Measurements from ENCODE around the gene ITGB4. TPM values are rescaled to one million over a fixed set of nuclear protein-coding genes. Genes with fewer than 3 reads are reported as not detected.

Gene ITGB4
- total and polyA plus RNA-seq, 2 of the 13 experiments (the other 11 are each of a cell fraction or from before 2014, with no cell fraction given): 6.9 to 14.5 TPM

DNA sequence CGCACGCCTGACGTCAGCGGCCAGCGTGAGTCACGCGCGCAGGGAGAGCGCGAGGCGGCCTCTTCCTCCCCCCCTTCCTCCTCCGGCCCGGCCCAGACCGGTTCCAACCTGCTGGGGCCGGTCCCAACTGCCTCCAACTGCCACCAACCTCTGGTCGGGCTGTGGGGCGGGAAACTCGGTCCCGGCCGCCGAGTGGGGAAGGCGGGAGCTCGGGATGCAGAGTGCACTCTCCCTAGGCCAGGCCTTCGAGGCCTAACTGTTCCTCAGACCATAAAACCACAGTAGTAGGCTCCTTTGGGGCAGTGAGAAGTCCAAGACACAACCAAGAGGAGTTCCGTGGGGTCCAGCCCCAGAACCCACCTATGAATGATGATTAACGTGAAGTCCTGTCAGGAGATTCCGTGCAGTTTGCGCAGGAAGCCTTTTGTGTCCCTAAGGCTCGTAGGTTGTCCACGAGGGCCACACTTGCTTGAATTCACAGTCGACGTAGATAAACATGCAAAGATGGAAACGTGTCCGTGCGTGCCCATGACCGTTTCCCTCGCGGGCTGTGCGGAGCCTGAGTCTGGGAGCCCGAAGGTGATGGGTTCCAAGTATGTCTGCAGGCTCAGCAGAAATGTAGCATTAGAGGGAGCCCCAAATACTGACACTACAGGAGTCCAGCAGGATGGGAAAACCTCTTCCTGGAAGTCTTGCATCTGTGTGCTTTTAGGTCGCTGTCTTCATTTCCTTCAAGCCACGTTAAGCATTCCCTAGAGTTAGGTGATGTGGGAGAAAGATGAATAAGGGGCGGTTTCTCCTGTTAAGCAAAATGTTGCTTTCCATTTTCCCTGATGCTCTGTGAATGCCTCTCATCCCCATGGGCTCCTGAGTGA, 64.0 kb downstream of the ITGB4 start (continued):
- TF ChIP-seq, protein P1, sequence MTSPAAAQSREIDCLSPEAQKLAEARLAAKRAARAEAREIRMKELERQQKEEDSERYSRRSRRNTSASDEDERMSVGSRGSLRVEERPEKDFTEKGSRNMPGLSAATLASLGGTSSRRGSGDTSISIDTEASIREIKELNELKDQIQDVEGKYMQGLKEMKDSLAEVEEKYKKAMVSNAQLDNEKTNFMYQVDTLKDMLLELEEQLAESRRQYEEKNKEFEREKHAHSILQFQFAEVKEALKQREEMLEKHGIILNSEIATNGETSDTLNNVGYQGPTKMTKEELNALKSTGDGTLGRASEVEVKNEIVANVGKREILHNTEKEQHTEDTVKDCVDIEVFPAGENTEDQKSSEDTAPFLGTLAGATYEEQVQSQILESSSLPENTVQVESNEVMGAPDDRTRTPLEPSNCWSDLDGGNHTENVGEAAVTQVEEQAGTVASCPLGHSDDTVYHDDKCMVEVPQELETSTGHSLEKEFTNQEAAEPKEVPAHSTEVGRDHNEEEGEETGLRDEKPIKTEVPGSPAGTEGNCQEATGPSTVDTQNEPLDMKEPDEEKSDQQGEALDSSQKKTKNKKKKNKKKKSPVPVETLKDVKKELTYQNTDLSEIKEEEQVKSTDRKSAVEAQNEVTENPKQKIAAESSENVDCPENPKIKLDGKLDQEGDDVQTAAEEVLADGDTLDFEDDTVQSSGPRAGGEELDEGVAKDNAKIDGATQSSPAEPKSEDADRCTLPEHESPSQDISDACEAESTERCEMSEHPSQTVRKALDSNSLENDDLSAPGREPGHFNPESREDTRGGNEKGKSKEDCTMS (CRISPR knock-in tag; conservative IDR thresholded peaks at IDR 0.05): 0 out of 2 replicates have a peak, but pooled peaks have one; percentile 24
- TF ChIP-seq, protein P2, sequence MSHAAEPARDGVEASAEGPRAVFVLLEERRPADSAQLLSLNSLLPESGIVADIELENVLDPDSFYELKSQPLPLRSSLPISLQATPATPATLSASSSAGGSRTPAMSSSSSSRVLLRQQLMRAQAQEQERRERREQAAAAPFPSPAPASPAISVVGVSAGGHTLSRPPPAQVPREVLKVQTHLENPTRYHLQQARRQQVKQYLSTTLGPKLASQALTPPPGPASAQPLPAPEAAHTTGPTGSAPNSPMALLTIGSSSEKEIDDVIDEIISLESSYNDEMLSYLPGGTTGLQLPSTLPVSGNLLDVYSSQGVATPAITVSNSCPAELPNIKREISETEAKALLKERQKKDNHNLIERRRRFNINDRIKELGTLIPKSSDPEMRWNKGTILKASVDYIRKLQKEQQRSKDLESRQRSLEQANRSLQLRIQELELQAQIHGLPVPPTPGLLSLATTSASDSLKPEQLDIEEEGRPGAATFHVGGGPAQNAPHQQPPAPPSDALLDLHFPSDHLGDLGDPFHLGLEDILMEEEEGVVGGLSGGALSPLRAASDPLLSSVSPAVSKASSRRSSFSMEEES (CRISPR knock-in tag; IDR thresholded peaks at IDR 0.05): peak; percentile 91
- no peak for TF ChIP-seq POLR2AphosphoS2 (IDR thresholded peaks at IDR 0.05; ENCODE audit: low read depth, low read length)
- peak; percentile 95 for TF ChIP-seq ZC3H13 (CRISPR knock-in tag; IDR thresholded peaks at IDR 0.05)
- TF ChIP-seq ATRX (CRISPR knock-in tag; IDR thresholded peaks at IDR 0.05; ENCODE audit: borderline replicate concordance): peak; percentile 40; the same call in 1 of the 2 replicates
- no peak for TF ChIP-seq NFE2L1 (CRISPR knock-in tag; IDR thresholded peaks at IDR 0.05; ENCODE audit: borderline replicate concordance)
- TF ChIP-seq ZNF781 (CRISPR knock-in tag; IDR thresholded peaks at IDR 0.05; ENCODE audit: borderline replicate concordance, not compliant biosample characterization): peak; percentile 93
- TF ChIP-seq DNMT1 (CRISPR knock-in tag; IDR thresholded peaks at IDR 0.05): 0 out of 2 replicates have a peak, but pooled peaks have one; percentile 3
- peak; percentile 62 for TF ChIP-seq YY1 (IDR thresholded peaks at IDR 0.05; ENCODE audit: insufficient read depth, insufficient replicate concordance, low read depth, low read length)
- 0 out of 2 replicates have a peak, but pooled peaks have one; percentile 43 for TF ChIP-seq HOXD1 (CRISPR knock-in tag; IDR thresholded peaks at IDR 0.05)
- peak; percentile 9; the same call in 1 of the 2 replicates for TF ChIP-seq NFKBIZ (CRISPR knock-in tag; IDR thresholded peaks at IDR 0.05)
- TF ChIP-seq, protein P3, sequence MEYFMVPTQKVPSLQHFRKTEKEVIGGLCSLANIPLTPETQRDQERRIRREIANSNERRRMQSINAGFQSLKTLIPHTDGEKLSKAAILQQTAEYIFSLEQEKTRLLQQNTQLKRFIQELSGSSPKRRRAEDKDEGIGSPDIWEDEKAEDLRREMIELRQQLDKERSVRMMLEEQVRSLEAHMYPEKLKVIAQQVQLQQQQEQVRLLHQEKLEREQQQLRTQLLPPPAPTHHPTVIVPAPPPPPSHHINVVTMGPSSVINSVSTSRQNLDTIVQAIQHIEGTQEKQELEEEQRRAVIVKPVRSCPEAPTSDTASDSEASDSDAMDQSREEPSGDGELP (IDR thresholded peaks at IDR 0.05; ENCODE audit: borderline replicate concordance, low read depth): no peak
- peak; percentile 80 for TF ChIP-seq PTBP1 (IDR thresholded peaks at IDR 0.05; ENCODE audit: low read depth, low read length, poor library complexity, severe bottlenecking)
- TF ChIP-seq, protein P4, sequence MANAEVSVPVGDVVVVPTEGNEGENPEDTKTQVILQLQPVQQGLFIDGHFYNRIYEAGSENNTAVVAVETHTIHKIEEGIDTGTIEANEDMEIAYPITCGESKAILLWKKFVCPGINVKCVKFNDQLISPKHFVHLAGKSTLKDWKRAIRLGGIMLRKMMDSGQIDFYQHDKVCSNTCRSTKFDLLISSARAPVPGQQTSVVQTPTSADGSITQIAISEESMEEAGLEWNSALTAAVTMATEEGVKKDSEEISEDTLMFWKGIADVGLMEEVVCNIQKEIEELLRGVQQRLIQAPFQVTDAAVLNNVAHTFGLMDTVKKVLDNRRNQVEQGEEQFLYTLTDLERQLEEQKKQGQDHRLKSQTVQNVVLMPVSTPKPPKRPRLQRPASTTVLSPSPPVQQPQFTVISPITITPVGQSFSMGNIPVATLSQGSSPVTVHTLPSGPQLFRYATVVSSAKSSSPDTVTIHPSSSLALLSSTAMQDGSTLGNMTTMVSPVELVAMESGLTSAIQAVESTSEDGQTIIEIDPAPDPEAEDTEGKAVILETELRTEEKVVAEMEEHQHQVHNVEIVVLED (CRISPR knock-in tag; IDR thresholded peaks at IDR 0.05; ENCODE audit: borderline replicate concordance): peak; percentile 37; the same call in 1 of the 2 replicates
- TF ChIP-seq TBL1XR1 (IDR thresholded peaks at IDR 0.05; ENCODE audit: borderline replicate concordance, low read length, partially characterized antibody): no peak
- no peak for TF ChIP-seq ZNF878 (CRISPR knock-in tag; IDR thresholded peaks at IDR 0.05)
- TF ChIP-seq, protein P5, sequence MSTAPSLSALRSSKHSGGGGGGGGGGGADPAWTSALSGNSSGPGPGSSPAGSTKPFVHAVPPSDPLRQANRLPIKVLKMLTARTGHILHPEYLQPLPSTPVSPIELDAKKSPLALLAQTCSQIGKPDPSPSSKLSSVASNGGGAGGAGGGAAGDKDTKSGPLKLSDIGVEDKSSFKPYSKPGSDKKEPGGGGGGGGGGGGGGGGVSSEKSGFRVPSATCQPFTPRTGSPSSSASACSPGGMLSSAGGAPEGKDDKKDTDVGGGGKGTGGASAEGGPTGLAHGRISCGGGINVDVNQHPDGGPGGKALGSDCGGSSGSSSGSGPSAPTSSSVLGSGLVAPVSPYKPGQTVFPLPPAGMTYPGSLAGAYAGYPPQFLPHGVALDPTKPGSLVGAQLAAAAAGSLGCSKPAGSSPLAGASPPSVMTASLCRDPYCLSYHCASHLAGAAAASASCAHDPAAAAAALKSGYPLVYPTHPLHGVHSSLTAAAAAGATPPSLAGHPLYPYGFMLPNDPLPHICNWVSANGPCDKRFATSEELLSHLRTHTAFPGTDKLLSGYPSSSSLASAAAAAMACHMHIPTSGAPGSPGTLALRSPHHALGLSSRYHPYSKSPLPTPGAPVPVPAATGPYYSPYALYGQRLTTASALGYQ (CRISPR knock-in tag; IDR thresholded peaks at IDR 0.05): no peak
- no peak for TF ChIP-seq ZNF326 (CRISPR knock-in tag; IDR thresholded peaks at IDR 0.05; ENCODE audit: borderline replicate concordance)
